NCI-H1694 treated with DMSO at 0.1 percent for 48 hours (cell line): ENCODE measurements around the gene THSD7A.

Source experiments
- DNase-seq: peaks from one replicate; lab custom pipeline; 2025; lab: John Stamatoyannopoulos, UW

THSD7A gene

DNA sequence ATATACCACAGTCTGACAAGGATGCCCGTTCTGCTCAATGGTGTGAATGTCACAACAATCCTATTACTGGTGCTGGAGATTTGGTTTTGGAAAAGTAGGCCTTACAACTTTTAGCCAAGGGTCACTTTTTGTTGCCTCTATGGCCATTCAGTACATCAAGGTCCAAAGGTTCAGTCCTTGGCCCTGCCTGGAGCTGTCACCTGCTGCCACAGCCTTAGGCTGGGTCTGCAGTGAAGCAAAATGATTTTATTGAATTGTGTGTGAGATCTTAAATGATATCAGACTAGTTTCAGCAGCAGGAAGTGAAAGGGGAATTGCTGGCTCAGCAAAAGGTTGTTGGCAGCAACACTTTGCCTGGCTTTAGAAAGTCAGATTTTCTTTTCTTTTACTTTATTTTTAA lies 427.6 kb downstream of the THSD7A start:
- no peak for DNase-seq

DNA sequence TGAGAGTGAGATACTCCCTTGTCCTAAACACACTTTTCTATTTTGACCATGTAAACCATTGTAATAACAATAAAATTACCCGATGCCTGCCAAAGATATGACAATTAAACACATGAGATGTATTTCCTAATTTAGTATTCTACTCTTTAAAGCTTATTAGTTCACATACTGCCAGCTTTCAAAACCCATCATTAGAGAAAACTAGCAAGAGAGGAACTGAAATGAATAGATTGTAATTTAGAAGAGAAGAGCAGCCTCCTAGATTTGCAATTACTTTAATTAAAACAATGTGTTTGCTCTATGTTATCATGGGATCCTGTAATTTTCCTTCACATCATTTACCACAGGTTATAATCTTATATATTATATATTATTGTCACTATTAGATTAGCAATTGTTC lies 428.2 kb downstream of the THSD7A start:
- no peak for DNase-seq

DNA sequence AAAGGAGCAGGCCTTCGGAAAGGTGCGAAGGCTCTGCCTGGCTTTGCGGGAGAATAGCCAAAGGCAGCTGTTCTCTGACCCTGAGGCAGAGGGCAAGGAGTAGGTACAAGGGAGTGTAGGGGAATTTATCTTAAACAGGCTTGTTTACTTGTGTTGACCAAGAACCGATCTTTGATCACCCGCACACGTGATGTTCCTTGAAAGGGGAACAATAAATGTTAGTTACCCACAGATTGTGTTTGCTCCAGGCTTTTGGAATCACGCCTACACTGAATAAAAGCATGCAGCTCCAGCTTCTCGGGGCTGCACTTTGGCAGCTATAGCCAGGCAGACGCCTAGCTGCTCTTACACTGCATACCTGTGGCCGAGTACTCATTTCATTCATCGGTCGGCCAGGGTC lies 437.6 kb downstream of the THSD7A start:
- DNase-seq = no peak

DNA sequence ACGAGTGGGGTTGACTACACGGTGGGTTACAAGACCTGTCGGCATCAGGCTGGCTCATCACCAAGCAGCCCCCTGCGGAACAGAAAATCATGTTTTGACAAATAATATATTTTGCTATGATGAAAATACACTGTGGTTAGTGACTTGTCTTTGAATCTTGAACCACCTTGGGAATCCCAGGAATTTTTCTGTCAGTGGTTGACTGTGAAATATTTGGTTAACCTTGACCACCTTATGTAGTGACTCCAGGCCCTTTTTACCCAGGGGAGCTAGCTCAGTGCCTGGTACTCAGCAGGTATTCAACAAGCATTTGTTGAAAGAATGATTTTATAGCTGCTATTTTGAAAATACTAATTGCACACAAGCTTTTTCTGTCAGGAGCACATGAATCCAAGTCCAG lies 452.4 kb downstream of the THSD7A start:
- DNase-seq = no peak

DNA sequence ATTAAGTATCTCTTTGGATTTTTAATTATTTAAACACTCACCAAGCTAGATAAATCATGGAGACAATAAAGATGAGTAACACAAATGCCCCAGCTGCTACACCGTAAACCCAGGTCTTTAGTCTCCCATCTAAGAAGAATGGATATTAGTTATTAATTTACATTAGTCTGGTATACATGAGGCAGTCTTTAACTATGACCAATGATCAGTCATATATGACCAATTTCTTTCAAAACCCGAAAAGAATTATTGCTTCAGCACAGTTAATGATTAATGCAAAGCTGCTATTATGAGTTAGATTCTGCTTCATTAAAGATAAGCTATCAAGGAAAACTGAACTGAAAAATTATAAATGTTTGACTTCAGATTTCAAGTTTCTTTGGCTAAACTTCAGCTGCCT lies 455.5 kb downstream of the THSD7A start:
- DNase-seq = no peak

DNA sequence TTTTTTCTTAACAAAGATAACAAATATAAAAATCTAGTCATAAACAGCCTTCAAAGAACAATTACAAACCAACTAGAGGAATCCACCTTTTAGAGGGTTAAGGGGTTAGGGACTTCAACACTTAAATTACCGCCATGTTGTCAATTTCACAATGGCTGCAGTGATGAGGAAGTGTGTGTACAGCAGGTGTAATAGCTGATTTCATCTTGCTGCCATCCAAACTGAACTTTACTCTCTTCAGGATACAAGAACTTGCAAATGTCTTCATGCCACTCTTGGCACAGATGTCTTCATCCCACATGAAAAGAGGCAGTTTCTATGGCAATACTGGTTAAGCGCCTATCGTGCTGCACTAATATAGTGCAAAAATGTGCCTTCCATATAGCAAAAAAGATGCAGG lies 457.4 kb downstream of the THSD7A start:
- no peak for DNase-seq

DNA sequence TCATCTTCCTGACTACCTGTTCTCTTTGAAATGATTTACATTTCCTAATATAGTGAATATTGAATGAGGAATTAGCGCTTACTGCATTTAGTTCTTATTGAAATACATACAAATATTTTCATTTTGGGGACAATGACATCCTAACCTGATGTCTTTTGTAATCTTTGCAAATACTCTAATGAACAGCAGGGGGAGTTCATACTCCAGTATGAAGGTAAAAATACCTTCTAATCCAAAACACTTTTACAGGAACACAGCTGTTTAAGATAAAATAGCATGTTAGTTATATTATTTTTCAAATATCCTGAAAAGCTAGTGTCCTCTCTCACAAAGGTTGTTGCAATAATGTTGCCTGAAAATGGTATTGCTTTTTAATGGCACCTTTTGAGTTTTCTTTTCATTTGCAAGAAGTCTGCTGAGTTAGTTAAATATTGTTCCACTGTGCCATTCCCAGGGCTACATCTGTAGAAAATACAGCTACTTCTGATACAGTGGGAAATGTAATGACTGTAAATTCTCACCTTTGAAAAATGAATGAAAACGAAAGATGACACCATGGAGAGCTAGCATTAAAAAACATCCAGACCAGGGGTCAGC lies 458.4 kb downstream of the THSD7A start:
- peak; percentile 60 for DNase-seq

DNA sequence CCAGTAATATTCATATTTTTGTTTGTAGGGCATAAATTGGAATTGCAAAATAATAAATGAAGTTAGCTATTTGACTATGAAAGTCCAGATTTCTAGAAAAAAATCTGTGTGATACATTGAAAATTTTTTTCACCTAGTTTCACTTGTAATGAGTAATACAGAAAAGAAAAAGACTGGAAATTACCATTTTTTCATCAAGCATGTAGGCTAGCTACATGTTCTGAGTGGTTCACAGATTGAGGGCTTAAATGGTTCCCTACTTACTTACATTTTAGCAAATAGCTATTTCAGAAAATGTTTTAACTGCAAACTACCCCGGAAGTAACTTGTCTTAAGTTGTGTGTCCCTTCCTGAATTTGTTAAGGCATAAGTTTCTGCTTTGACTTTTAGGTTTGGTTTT lies 462.3 kb downstream of the THSD7A start:
- no peak for DNase-seq

DNA sequence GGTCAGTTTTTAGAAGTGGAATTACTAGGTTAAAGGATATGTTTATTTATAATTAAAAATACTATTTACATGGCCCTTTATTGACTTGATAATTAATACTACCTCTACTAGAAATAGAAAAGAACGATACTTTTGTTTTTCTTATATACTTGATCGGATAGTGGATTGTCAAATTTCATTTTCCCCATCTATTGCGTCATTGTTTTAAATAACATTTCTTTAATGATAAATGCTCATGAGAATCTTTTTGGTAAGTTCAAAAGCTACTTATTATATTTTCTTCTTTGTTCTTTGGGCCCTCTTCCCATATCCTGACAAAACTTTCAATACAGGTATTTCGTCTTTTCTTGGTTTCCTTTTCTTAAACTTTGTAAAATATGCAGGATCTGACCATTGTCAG lies 465.9 kb downstream of the THSD7A start:
- DNase-seq = no peak

DNA sequence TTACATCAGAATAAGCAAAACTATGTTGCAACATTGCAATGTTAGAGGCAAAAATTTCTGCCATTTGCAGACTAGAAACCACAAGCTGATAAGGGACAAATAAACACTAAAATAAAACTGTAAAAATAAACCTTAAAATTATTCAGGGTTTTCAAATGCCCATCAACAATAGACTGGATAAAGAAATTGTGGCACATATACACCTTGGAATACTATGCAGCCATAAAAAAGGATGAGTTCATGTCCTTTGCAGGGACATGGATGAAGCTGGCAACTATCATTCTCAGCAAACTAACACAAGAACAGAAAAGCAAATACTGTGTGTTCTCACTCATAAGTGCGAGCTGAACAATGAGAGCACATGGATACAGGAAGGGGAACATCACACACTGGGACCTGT lies 473.4 kb downstream of the THSD7A start:
- no peak for DNase-seq

DNA sequence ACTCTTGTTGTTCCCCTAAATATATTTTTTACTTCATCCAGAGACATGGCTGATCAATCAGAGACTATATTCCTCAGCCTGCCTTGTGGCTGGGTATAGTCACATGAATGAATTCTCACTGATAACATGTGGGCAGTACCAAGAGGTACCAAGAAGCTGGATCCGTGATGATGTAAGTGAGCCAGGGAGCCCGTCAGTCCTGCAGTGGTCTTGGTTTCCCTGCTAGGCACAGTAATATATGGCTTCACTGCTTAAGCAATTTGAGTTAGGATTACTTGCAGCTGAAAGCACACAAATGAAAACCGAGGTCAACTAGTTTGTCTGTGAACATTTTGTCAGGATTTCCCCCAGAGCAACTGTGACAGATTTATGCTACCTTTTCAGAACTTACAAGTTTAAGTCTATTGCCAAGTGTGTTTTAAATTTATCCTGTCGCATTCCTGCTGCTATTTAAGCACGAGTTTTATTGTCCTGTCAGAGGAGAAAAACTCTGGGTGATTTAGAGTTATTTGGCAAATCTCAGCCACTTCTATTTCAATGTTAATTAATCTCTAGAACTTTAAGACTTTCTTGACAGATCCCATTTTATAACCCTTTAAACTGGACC lies 476.5 kb downstream of the THSD7A start:
- no peak for DNase-seq

DNA sequence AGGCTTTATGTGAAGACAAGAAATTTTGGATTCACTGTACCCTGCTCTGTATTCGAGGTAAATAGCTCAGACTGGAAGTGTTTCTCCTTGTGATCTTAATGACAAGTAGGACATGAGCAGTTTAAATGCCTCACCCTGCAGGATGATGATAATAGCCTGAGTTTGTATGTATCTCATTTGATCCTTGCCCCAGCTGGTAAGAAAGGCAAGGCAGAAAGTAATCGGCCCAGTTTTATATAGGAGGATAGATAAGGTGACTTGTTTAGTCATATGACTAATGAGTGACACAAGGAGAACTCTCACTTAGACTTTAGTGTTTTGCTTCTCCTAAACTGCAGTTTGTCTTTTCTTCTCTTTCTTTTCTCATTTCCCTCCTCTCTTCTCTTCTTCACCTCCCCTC lies 485.7 kb downstream of the THSD7A start:
- no peak for DNase-seq

DNA sequence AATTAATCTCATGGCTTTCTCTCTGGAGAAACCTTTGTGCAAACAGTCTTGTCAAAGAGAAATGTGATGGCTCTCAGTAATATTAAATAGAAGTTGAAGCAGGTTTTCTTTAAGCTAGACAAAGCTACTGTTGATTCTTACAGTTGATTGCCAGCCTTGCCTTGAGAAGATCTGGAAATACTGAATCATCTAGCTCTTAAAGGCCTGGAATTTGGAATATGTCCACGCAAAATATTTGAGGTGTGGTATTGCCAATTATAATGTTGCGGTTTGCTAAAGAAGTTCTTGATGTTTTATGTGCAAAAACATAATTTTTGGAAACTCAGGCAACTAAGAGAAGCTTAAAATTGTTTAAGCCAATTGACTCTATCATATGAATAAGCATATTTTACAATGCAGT lies 486.4 kb downstream of the THSD7A start:
- DNase-seq = no peak

DNA sequence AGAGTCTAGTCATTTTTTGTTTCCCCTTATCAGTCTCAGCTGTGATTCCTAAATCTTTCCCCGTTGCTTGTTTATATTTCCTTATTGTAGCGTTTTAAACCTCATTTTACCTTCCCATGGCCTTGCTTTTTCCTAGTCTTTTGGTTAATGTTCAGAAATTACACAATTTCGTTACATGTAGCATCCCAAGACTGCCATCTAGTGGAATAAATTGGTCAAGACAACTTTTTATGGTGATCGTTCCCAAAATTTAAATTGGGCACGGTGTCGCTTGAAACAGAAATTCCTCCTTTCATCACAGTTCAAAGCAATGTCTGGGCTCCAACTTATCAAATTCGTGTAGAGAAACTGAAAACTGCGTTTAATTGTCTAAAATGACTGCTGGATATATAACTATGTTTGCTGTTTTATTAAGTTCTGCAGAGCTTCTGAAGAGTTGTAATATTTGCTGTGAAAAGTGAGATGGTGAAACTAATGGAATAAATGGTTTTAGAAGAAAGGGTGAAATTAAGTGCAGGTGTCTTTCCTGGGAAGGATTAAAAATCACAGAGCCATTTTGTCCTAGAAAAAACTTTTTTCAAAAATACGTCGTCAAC lies 488.1 kb downstream of the THSD7A start:
- peak; percentile 71 for DNase-seq

DNA sequence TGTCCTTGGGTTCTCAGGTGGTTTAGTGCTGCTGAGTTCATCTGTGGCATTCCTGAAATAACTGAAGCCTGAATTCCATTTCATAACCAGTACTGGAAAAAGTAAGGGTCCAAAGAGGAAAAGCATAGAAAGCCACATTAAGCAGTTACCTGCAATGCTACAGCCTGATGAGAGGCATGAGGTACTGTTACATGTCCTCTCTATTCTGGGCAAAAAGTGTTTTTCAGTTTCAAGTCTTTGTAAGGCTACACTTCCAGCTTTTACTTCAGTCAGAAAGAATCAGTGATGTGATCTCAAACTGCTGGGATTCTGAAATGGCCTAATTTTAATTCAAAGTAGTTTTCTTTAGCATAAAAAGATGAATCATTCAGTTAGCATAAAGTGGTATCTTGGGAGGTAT lies 488.9 kb downstream of the THSD7A start:
- DNase-seq = no peak

DNA sequence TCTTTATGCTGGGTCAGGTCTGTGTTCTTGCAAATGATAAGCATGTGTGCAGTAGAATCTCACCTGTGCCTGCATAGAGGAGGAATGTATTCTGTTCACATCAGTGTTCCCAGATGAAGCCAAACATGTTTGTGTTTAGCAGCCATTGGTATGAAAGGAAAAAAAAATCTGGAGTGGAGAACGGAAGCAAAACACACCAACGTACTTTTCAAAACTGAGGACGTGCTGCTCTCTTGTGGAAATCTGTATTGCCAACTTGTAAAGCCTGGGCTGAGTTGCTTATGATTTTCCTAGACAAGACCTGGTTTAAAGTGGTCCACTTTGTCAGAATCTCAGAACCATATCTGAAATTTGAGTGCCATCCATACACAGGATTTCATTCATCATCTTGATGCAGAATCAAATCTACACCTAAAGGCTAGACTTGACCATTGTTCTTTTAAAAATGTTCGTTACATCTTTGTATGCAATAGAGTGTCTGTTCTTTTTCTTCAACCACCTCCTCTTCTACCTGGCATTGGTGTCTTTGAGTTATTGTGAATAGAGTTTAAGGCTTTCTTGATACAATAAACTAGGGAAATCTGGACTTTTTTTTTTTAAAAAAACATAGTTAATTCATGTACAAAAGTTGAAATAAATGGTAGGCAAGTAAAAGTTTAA lies 490.6 kb downstream of the THSD7A start:
- DNase-seq = peak; percentile 91

DNA sequence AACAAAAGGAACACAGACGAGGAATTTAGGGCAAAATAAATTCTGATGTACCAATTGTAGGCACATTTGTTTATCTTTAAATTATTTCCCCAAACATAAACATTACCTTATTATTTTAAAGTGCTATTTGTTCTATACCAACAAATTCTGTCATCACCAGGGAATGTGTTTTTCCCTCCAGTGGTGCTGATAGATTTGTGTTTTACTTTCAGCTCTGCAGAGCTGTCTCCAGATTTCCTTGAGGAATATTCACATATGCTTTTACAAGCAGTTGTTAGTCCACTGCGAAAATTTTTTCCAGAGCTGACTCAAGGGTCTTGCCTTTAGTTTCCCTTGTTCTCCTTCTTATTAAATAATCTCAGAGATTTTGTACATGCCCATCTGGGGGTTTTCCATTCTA lies 495.6 kb downstream of the THSD7A start:
- no peak for DNase-seq

DNA sequence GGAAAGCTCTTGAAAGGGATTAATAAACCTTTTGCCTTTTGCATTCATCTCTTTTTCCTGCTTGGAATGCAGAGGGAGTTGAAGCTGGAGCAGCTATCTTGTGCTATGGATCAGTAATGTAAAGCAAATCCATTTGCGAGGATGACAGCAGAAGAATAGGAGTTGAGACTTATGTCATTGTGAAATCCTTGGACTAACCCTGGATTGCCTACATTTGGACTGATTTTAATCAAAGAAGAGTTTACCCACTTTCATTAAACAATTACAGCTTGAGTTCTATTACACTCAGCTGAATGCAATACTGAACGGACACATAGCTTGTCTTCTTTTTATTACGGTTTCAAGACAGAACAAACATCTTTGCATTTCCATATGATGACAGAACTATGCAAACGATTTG lies 496.1 kb downstream of the THSD7A start:
- no peak for DNase-seq

DNA sequence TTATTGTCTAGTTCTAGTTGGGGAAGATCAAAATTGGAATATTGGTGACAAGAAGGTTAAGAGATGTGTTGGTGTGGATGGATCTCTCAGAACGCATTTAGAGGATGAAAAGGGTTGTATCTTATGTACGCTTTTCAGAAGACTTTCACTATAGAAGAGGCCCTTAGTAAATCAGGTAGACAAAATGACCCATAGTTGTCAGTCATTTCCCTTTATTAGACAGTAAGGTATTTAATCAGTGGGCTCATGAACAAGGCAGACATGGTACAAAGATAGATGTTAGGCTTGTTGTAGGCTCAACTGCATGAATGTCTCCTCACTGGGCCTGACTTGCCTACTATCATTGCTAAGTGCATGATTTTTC lies 499.2 kb downstream of the THSD7A start:
- DNase-seq = no peak

DNA sequence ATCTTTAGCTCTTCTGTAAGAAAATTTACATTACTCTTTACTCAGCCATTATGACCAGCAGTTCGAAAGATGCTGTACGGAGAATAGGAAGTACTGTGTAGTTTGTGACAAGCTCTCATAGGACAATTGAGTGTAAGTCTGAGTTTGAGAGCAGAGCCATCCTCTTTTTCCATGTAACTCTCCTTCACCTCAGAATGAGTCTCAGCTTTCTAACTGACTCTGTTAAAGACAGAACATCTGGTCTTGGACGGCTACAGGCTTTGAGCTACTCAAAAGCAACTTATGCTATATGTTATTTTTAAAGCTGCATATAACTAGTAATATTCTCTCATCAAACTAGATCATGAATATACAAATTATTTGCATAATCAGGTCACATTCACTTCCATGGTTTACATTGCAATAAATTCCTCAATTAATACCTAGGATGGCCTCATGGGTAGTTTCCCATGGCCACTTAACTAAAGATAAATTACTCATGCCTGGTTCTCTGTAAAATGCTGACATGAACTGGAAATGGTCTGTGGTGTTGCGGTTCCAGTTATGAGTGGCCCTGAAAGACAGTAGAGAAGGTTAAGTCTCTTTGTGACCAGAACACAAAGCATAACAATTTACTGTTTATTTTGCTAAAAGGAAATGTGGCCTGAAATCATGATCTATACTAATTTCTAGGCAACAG lies 499.7 kb downstream of the THSD7A start:
- no peak for DNase-seq

DNA sequence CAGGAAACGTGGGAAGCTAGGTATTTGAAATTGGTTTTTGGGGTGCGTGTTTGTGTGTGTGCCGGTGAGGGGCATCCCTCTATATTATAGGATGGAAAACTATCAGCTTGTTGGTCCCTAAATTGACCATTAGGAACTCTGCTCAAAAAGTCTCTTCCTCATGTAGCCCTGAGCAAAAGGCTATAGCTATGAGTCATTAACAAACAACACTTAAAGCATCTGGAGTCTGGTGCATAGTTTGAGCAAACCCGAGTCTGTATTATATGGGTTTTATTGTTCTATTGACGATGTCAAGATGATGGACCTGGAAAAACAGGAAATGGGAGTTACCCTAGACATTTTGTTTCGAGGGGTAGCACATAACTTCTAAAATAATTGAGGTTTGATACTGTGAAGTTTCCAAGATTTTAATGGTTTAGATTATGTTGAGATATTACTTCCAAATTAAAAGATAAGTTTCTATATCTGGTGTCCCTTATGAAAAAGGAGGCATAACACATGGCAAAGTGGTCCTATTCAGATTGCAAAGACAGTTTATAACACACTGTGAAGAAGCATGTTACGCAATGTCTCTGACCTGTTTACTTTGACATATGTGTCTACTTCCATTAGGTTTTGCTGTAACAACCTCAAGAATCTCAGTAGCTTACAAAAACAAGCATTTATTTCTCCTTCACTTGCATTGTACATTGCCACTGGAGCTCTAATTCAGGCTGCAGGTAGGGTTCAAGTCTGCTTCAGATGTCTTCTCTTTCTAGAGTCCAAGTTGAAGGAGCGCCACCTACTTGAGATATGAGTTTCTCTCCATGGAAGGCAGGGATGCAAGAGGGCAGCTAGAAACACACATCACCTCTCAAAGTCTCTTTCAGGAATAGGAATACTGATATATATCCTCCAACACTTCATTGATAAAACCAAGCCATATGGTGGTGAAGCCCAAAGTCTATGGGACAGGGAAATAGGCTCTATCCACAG lies 500.6 kb downstream of the THSD7A start:
- no peak for DNase-seq

DNA sequence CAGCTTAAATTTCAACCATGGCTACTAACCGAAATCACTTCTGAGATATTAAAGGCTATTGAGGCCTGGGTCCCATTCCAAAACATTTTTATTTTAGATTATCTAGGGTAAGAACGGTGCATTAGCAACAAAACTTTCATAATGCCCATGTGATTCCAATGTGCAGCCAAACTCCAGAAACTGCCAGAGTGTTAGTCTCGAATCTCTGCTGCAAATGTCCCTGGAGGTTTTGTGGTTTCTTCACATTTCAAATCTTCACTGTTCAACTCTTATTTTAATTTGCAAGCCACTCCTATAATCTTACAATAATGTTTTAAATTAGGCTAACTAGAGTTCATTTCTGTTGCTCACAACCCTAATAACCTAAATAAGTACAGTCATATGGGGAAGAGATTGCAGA lies 501.3 kb downstream of the THSD7A start:
- DNase-seq = no peak
